ENCODE results near the gene NDUFS8. TPM values are rescaled to one million over a fixed set of nuclear protein-coding genes. Genes with fewer than 3 reads are reported as not detected.
A peak's percentile ranks its signal among the peaks of the same experiment; 100 is the strongest.

The NDUFS8 gene
- total and polyA plus RNA-seq, 2 of the 13 experiments (the other 11 are each of a cell fraction or from before 2014, with no cell fraction given): 96.7 to 158 TPM

GRCh38 chr11:68012843-68013610 is 17.5 kb upstream of the NDUFS8 start (continued):
- no peak for TF ChIP-seq ZNF678 (CRISPR knock-in tag; IDR thresholded peaks at IDR 0.05)
- TF ChIP-seq HOXA3 (CRISPR knock-in tag; IDR thresholded peaks at IDR 0.05): peak; percentile 69
- peak; percentile 86 for TF ChIP-seq PAXIP1 (CRISPR knock-in tag; conservative IDR thresholded peaks at IDR 0.05)
- TF ChIP-seq ZNF772 (CRISPR knock-in tag; IDR thresholded peaks at IDR 0.05): 0 out of 2 replicates have a peak, but pooled peaks have one; percentile 18
- TF ChIP-seq CBFB (CRISPR knock-in tag; IDR thresholded peaks at IDR 0.05): peak; percentile 100
- TF ChIP-seq ZNF788 (CRISPR knock-in tag; IDR thresholded peaks at IDR 0.05; ENCODE audit: borderline replicate concordance): peak; percentile 59; the same call in 1 of the 2 replicates
- no peak for TF ChIP-seq E2F5 (CRISPR knock-in tag; conservative IDR thresholded peaks at IDR 0.05)
- TF ChIP-seq RARA (CRISPR knock-in tag; IDR thresholded peaks at IDR 0.05): peak; percentile 78
- no peak for TF ChIP-seq IRF1 (CRISPR knock-in tag; IDR thresholded peaks at IDR 0.05; ENCODE audit: low read depth)
- TF ChIP-seq TARDBP (CRISPR knock-in tag; IDR thresholded peaks at IDR 0.05): no peak
- TF ChIP-seq PLSCR1 (CRISPR knock-in tag; IDR thresholded peaks at IDR 0.05; ENCODE audit: borderline replicate concordance): no peak
- no peak for TF ChIP-seq MLXIP (CRISPR knock-in tag; IDR thresholded peaks at IDR 0.05; ENCODE audit: borderline replicate concordance)
- peak; percentile 81 for TF ChIP-seq ZNF441 (CRISPR knock-in tag; IDR thresholded peaks at IDR 0.05; ENCODE audit: borderline replicate concordance)
- TF ChIP-seq DPF2 (CRISPR knock-in tag; IDR thresholded peaks at IDR 0.05; ENCODE audit: borderline replicate concordance, low read depth): peak; percentile 83
- TF ChIP-seq LRRFIP1 (CRISPR knock-in tag; conservative IDR thresholded peaks at IDR 0.05): no peak
- TF ChIP-seq ZNF747 (CRISPR knock-in tag; IDR thresholded peaks at IDR 0.05; ENCODE audit: borderline replicate concordance): no peak
- TF ChIP-seq CEBPG (CRISPR knock-in tag; IDR thresholded peaks at IDR 0.05): peak; percentile 30; the same call in 1 of the 2 replicates
